GM21381 (cell line): ENCODE data around the gene LIMS2.

Experiments
- ATAC-seq: cut with Tn5 transposase; IDR thresholded peaks from one replicate; pipeline ENCODE4 v1.9.1; 2021; ENCODE audit warnings: mild to moderate bottlenecking, moderate library complexity; ENCODE audit not compliant: unreplicated experiment

Gene LIMS2

GRCh38 chr2:127701193-127701650 lies 25.9 kb upstream of the LIMS2 start, which contains the start of gene SFT2D3:
Gene SFT2D3 (plus strand): TSS chr2:127701497. CDS start chr2:127701529, 32 bp downstream.
- peak; percentile 57 for ATAC-seq

- ATAC-seq = peak; percentile 59
These were observed 25.3 kb upstream of the LIMS2 start for GRCh38 chr2:127700527-127701192.

- no peak for ATAC-seq
These were observed 23.4 kb upstream of the LIMS2 start for GRCh38 chr2:127698553-127699355.

- ATAC-seq = no peak
These were observed 22.3 kb upstream of the LIMS2 start for GRCh38 chr2:127697482-127698180.

- ATAC-seq = no peak
These were observed 20.5 kb upstream of the LIMS2 start for GRCh38 chr2:127695491-127696472.

GRCh38 chr2:127694986-127695385 lies 19.7 kb upstream of the LIMS2 start:
- ATAC-seq = no peak

GRCh38 chr2:127690696-127691095 lies 15.4 kb upstream of the LIMS2 start:
- ATAC-seq = no peak

GRCh38 chr2:127688405-127688804 lies 13.1 kb upstream of the LIMS2 start:
- no peak for ATAC-seq

- no peak for ATAC-seq
These were observed 10.2 kb upstream of the LIMS2 start for GRCh38 chr2:127685410-127686080.

- no peak for ATAC-seq
These were observed 8.4 kb upstream of the LIMS2 start for GRCh38 chr2:127683757-127684156.

- ATAC-seq = no peak
These were observed 7.7 kb upstream of the LIMS2 start for GRCh38 chr2:127683056-127683455.

GRCh38 chr2:127681976-127682857 lies 6.9 kb upstream of the LIMS2 start:
- no peak for ATAC-seq

- no peak for ATAC-seq
These were observed 6.0 kb upstream of the LIMS2 start for GRCh38 chr2:127681288-127681804.

GRCh38 chr2:127680706-127681287 lies 5.5 kb upstream of the LIMS2 start:
- no peak for ATAC-seq

GRCh38 chr2:127679680-127680361 lies 4.5 kb upstream of the LIMS2 start:
- no peak for ATAC-seq

GRCh38 chr2:127678991-127679390 lies 3.7 kb upstream of the LIMS2 start:
- ATAC-seq = no peak

- no peak for ATAC-seq
These were observed 3.2 kb upstream of the LIMS2 start for GRCh38 chr2:127678531-127678930.

GRCh38 chr2:127676906-127677305 lies 1.6 kb upstream of the LIMS2 start:
- no peak for ATAC-seq
